CD4-positive, alpha-beta T cell treated with Interleukin-2 at 100 ng/mL for 4 hours (primary cell): ENCODE measurements around the gene ENAH.

Experiments used
- DNase-seq: peaks from one replicate; pipeline ENCODE4 v3.0.0-alpha.2; 2020; ENCODE audit warnings: low spot score

Gene ENAH

DNA sequence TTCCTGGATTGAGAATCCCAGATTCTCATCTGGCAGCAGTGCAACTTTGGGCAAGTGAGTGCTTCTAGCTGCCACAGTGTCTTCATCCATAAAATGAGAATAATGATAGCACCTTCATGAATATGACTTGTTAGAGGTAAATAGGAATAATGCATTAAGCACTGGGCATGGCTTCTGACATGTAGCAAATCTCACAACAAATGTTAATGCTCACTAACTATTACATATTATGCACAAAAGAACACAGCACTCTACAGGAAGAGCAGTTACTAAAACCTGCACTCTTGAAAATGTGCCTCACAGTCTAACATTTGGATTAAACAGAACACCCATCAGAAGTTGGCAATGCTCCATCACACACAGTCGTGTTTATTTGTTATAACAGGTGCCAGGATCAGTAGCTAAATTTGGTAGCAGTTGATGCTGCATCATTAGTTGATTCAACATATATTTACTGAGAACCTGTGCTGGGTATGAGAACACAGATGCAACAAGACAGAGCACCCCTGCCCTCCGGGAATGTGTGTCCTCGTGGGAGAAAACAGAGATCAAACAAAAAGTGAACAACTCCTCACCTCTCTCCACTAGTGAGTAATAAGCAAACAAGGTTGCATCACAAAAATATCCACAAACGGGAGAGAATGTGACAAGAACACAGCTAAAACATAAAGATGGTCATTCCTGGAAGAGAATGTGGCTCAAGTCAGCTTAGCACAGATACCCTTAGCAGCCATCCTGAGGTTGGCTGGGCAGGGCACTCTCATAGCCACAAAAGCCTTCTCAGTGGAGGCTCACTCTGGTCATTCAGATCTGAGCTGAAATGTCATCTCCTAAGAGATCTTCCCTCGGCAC lies 198.9 kb downstream of the ENAH start:
- DNase-seq = no peak

DNA sequence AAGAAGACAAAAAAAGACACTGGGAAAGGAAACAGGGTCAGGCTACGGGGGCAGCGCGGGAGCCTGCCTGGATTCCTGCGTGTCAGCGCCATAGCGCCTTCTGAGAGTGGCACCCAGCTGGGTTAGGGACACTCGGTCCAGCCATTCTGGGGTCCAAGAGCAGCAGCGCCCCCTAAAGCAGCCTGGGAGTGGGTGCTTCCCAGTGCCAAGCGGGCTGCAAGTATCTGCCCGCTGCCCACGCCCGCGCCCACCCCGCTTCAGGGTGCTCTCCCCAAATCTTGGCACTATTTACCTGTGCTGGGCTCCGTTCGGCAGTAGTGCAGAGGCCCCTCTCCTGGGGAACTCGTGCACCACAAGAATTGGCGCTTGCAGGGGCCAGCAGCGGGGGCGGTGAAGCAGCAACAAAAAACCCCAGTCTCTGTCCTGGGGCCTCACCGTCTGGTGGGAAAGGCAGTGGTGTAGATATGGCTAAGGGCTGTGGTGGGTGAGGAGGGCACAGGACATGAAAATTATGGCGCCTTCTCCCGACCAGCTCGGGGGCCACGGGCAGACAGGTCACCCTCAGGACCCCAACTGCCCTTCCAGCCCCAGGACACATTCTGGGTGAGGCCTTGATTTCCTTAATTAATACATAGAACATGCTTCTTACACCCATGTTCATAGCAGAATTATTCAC lies 200.9 kb downstream of the ENAH start:
- DNase-seq = no peak

DNA sequence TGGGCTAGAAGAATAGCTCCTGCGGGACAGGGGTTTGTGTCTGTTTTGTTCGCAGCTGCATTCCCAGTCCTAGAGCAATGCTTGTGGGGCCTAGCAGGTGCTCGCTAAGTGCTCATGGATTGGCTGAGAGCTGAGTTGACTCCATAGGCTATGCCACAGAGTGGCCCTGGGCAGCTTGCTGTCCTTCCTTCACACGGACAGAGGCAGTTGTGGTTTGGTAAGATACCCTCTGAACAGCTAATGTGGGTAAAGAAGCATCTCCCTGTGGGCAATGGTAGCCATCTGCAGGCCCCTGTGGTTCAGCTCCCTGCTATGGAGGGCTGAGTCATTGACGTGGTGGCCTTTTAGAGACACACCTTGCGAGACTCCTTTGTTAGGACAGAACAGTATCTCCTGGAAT lies 201.6 kb downstream of the ENAH start:
- no peak for DNase-seq

DNA sequence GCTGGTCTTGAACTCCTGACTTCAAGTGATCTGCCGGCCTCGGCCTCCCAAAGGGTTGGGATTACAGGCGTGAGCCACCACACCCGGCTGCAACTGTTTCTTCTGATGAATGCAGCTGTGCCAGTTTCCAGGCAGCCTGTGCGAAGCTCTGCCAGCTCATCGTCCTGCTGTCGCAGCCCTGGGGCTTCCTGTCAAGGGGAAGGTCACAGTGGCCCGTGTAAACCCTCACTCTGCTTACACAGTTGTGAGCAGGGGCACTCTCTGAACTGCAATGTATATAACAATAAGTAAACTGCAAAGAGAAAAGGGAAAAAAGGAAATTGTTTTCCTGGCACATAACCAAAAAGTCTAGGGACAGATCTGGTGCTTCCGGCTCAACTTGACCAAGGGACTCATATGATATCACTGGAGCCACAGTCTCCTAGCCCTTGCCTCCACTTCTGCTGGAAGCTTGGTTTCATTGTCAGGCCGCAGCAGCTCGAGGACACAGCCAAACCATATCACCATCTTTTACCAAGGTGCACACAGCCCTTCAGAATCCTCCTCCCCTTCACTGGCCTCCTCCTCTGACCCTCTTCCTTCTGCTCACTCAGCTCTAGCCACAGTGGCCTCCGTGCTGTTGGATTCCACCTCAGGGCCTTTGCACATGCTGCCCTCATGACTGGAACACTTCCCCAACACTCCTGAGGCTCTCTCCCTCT lies 202.3 kb downstream of the ENAH start:
- peak; percentile 13 for DNase-seq

DNA sequence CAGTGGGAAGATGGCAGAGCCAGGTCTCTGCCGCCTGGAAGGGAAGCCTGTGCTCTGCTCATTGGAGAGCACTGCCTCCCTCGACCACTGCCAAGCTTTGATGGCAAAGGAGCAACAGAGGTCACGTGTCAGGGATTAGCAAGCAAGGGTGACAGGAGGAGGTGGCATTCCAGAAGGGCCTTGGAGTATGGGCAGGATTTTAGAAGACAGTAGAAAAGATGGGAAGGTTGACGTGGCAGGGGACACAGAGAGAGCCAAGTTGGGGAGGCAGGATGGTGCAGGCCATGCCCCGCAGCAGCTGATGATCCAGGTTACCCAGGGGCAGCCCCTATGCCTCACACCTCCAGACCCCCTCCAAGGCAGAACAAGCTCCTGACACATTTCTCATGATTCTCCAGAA lies 203.1 kb downstream of the ENAH start:
- no peak for DNase-seq

DNA sequence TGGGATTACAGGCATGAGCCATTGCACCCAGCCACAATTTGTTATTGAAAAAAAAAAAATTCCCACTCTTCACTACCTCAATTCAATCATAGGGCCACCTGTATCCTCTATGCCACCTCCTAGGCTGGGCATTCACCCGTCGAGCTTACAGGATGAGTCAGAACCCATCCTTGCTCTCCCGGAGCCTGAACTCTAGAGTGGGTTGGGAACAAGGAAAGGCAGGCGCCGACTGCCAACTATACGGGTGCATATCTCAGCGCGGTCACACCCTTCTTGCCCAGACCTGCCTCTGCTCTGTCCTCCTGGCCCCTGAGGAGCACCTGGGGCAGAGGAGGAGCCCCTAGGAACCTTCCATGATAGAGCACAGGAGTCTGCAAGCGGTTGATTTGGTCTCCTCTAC lies 203.7 kb downstream of the ENAH start:
- no peak for DNase-seq

DNA sequence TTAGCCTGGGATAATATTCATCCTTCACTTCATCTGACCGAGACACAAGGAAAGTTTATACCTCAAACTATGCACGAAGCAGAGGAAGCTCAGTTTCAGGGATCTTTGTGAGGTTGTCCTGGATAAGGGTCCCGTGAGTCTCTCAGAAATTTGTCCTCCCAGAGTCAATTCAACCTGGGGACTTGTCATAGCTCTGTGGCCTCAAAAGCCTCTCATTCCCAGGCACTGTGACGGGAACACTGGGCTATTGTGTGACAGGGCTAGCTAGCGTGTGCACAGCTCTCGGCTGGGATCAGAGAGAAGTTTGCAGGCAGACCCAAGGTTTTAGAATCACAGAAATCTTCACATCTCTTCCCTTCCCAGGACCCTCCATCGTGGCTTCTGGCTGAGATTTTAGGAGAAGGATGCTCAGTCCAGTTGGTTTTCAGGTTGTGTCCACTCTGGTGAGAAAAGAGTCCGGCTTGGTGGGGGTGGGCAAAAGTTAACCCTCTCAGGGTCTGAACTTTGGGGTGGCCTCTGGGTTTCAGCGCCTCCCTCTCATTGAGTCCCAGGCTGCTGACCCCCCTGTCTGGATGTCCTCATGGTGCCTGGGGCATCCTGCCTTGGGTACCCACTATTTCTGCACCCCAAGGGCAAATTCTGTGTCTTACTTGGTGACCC lies 204.6 kb downstream of the ENAH start:
- no peak for DNase-seq

DNA sequence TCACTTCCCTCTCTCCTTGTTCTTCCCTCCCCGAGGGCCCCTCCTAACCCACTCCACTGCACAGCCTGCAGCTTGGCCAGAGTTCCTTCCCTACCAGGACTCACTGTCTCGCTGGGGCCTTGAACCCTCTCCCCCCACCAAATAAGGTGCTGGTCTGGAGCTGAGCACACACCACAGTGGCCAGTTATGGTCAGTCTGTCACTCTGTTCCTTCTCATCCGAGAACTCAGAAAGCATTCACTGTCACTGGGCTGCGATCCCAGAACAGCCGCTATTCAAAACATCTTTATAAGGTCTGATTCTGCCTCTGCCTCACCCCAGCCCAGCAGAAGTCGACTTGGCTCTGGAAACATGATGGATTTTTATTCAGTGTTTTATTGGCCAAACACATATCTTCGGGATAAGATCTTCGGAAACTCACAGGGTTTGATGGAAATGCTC lies 205.3 kb downstream of the ENAH start:
- no peak for DNase-seq

DNA sequence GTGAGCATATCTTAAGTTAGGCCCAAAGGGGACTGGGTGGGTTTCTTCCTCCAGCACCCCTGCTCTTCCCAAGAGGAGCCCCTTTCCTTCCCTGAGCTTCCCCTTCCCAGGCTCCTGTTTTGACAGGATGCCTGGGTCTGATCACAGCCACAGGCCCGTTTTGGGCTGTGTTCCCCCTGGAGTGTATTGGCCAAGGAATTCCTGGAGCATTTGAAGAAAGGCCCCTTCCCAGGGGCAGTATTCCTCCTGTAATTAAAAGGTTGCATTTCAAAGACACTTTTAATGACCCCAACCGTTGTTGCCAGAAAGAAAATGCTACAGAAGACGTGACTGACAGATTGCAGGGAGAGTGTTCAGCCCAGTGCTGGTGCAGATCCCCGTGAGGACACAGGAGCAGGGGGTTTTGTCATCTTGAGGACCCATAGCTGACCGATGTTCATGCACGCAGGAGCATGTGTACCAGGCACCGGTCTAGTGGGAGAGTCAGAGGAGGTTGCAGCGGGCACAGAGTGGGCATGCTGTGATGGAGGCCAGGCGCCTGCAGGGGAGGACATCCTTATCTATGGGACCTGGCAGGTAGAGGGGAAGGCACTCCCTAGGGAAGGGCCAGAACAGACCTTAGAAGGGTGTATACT lies 205.8 kb downstream of the ENAH start:
- no peak for DNase-seq

DNA sequence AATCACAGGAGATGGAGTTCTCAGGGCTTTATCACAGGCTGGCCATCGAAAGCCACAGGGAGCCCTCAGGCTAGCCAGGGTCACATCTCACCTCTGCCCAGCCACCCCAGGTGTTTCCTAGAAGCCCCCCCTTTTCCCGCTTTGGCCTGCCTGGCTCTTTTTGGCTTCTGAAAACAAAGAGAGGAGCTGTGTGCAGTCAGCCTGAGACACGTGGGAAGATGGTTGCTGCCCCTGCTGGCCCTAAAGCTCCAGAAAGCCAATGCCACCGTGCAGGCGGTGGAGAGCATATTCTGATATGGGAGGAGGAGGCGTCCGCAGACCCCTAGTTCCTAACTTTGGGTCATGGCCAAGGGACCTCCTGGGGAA lies 206.3 kb downstream of the ENAH start:
- no peak for DNase-seq

DNA sequence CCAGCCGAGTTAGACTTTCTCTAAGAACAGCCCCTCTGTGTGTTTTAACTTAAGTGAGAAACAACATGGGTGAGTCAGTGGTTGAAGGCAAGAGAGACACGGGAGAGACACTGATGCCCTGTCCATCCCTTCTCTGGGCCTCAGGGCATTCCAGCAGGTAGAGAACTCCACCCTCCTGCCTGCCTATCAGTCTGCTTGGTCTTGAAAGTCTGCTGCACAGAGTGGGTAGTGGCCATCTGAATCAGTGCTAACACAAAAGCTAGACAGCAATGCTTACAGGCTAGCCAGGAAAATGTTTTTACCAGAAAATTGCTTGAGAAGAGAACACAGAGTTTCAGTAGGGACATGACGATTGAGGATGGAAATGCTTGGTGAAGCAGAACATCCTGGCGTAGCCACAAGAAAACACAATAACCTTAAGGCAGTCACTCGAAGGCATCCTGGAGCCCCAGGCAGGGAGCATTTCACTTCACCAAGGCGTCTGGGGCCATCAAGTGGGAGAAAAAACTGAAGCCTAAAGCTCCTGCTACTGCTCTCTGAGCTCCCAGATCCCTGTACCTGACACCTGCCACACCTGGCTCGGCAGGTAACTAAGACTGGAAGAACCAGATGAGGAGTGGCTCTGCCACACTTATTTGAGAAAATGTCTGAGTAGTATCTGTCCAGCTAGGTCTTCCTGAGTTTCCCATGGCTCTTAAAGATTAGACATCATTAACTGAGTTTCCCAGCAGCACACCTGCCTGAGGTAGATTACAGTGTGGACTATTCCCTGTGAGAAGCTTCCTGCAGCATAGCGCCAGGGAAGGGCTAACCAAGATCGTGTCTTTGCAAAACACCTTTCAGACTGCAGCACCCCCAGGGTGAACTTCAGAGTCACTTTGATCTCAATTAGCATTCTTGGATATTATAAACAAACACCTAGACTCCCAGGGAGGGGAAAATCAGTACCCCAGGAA lies 207.0 kb downstream of the ENAH start:
- DNase-seq = no peak

DNA sequence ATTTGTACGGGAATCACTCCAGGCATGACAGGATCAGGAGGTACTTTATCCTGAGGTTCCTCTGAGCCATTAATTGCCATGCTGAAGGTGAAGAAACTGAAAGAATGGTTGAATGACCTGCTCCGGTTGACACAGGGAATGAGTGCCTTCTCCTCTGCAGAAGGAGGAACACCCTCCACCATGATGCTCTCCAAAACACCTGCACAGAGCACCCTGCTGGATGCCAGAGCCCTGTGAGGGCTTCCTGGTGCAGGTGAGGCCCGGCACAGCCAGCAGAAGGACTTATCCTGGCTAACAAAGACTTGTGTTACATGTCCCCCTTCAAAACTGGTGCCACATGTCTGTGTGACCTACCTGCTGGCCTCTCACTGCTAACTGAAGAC lies 210.8 kb downstream of the ENAH start:
- DNase-seq = no peak

DNA sequence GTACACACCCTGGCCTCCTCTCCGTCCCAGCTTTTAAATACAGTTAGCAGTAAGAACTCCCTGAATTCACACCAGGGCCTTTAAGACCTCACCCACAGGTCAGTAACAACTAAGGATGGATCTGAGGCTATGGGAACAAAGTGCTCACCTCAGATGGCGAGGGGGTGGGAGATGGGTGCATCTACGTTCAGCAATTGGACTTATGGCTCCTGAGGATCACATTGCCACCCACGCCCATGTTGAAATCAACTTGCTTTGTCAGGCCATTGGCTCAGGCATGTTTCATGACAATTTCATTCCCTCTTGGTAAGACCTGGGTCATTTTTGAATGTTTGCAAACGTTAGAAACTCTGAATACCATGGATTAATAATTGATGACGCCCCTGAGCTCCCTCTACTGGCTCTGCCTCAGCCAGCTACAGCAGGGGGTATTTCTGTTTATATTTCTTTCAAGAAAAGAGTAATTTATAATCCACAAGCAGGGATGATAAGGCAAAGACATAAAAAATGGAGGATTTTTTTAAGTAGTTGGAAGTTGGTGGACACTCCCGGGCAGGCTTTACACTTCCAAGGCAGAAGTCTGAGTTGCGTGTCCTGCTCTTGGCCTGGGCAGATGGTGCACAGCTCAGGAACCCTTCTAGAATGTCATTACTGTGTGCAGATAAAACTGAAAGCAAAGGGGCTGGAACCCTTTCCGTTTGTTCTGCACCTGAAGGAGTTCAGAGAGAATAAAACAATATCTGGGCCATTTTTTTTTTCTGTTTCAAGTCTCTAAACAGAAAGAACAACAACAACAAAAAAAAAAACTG lies 211.4 kb downstream of the ENAH start:
- no peak for DNase-seq

DNA sequence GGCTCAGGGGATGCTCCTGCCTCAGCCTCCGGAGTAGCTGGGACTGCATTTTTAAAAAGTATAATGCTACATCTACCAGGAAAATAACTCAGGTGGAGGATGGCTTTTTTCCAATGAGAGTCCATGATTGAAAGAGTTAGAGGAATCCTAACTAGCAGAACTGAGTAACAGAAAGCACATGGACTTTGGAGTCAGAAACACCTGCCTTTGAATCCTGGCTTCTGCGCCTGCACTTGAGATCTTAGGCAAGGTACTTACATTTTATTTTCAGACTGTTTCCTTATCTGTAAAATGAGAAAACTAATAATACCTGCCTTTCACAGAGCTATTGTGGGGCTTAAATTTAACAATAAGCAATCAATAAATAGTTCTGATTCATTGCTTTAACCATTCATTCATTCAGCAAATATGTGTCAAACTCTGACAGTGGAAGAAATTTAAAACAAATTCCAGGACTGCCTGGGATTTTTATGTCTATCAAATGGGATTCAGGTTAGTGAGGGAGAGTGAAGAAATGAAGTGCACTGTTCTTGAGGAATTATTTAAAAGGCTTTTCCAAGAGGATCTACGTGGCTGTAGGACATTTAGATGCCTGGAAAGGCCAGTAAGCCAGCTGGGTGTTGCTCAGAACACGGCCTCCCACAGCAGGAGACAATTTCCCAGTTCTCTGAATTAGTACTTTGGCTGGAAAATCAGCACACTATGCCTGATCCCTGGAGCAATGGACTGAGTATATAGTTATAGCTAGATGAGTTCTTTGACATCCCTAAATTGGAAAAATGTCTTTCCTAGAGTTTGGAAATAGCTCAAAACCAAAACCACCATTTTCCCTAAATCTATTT lies 212.3 kb downstream of the ENAH start:
- DNase-seq = no peak

DNA sequence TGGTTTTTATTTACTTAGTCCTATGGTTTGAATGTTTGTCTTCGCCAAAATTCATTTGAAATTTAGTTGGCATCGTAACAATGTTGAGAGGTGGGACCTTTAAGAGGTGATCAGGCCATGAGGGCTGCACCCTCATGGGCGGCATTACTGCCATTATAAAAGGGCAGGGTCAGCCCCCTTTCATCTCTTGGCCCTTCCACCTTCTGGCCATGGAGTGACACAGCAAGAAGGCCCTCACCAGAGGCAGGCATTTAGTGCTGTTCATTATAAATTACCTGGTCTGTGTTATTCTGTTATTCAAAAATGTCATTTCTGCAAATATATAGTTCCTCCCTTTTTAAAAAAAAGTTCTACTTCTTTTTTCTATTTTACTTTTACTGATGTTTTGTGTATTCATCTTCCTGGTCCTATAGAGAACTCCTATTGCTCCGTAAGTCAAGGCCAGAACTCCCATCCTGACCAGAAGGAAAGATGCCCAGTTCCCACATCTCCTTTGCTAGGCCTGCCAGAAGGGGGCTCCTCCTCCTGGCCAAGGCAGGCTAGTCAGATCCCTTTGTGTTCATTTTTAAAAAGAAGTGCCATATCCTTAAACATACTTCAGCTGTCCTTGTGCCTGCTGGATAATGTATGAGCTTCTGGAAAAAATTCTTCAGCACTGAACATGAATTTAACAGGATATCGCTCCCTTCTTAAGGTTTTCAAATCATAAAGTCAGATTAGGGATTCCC lies 215.0 kb downstream of the ENAH start:
- no peak for DNase-seq
